ENCODE measurements around the gene FBXW4.

The FBXW4 gene

GRCh38 chr10:101718690-101719275, 23.8 kb upstream of the FBXW4 start:
- no peak for TF ChIP-seq CTCF (IDR thresholded peaks at IDR 0.05)
- no peak for DNase-seq
- Mint-ChIP-seq H3K27ac (no peak overlapping the region), H3K27me3 (ENCODE audit: low read depth, poor library complexity) (peaks cover 3% of the 10 kb centered on the region), H3K4me3 (no peak overlapping the region), H3K36me3 (ENCODE audit: low read depth) (no peaks in the 10 kb centered on the region), H3K9me3 (no peaks in the 10 kb centered on the region), H3K4me1 (peaks cover 24% of the 10 kb centered on the region)

- no peak overlapping the region for H3K4me3 Mint-ChIP-seq
- no peak for TF ChIP-seq CTCF (IDR thresholded peaks at IDR 0.05)
- H3K27ac Mint-ChIP-seq, result no peak overlapping the region
- no peaks in the 10 kb centered on the region for H3K9me3 Mint-ChIP-seq
- no peaks in the 10 kb centered on the region for H3K36me3 Mint-ChIP-seq (ENCODE audit: low read depth)
- DNase-seq, result no peak
- H3K27me3 Mint-ChIP-seq (ENCODE audit: low read depth, poor library complexity), result peaks cover 3% of the 10 kb centered on the region
- H3K4me1 Mint-ChIP-seq, result peaks cover 12% of the 10 kb centered on the region
These were observed 22.1 kb upstream of the FBXW4 start for GRCh38 chr10:101716891-101717659.

- H3K4me3 Mint-ChIP-seq, result no peak overlapping the region
- TF ChIP-seq CTCF (IDR thresholded peaks at IDR 0.05), result no peak
These were observed 18.0 kb upstream of the FBXW4 start for GRCh38 chr10:101712997-101713396.

GRCh38 chr10:101710793-101711192, 15.8 kb upstream of the FBXW4 start:
- no peak for TF ChIP-seq CTCF (IDR thresholded peaks at IDR 0.05)
- Mint-ChIP-seq H3K27me3 (ENCODE audit: low read depth, poor library complexity) (peaks cover 7% of the 10 kb centered on the region), H3K9me3 (no peaks in the 10 kb centered on the region), H3K4me1 (peaks cover 39% of the 10 kb centered on the region), H3K4me3 (no peak overlapping the region), H3K36me3 (ENCODE audit: low read depth) (no peaks in the 10 kb centered on the region), H3K27ac (peak overlapping the region; percentile 62)
- no peak for DNase-seq

More at GRCh38 chr10:101712997-101713396, 18.0 kb upstream of the FBXW4 start:
- H3K4me1 Mint-ChIP-seq, result peaks cover 28% of the 10 kb centered on the region
- no peak overlapping the region for H3K27ac Mint-ChIP-seq
- no peaks in the 10 kb centered on the region for H3K9me3 Mint-ChIP-seq
- no peaks in the 10 kb centered on the region for H3K36me3 Mint-ChIP-seq (ENCODE audit: low read depth)
- peaks cover 7% of the 10 kb centered on the region for H3K27me3 Mint-ChIP-seq (ENCODE audit: low read depth, poor library complexity)
- DNase-seq, result no peak

GRCh38 chr10:101710059-101710695, 15.2 kb upstream of the FBXW4 start:
- Mint-ChIP-seq H3K4me1 (peaks cover 39% of the 10 kb centered on the region), H3K4me3 (peak overlapping the region; percentile 69), H3K36me3 (ENCODE audit: low read depth) (no peaks in the 10 kb centered on the region), H3K9me3 (no peaks in the 10 kb centered on the region), H3K27ac (peak overlapping the region; percentile 0), H3K27me3 (ENCODE audit: low read depth, poor library complexity) (peaks cover 7% of the 10 kb centered on the region)
- no peak for TF ChIP-seq CTCF (IDR thresholded peaks at IDR 0.05)
- DNase-seq, result peak; percentile 39

All from nephron progenitor cell (in vitro differentiated cells).